NCI-H524 treated with DMSO at 0.1 percent for 48 hours (cell line): Measurements from ENCODE around the gene MTMR11.
"Not testable (repeated sequence)": the region's sequence is repeated elsewhere in the genome, so short reads cannot be mapped to it uniquely, and the experiment has no call there.

ENCODE experiments used
- DNase-seq: peaks from one replicate; lab custom pipeline; 2025; lab: John Stamatoyannopoulos, UW

Gene MTMR11, protein sequence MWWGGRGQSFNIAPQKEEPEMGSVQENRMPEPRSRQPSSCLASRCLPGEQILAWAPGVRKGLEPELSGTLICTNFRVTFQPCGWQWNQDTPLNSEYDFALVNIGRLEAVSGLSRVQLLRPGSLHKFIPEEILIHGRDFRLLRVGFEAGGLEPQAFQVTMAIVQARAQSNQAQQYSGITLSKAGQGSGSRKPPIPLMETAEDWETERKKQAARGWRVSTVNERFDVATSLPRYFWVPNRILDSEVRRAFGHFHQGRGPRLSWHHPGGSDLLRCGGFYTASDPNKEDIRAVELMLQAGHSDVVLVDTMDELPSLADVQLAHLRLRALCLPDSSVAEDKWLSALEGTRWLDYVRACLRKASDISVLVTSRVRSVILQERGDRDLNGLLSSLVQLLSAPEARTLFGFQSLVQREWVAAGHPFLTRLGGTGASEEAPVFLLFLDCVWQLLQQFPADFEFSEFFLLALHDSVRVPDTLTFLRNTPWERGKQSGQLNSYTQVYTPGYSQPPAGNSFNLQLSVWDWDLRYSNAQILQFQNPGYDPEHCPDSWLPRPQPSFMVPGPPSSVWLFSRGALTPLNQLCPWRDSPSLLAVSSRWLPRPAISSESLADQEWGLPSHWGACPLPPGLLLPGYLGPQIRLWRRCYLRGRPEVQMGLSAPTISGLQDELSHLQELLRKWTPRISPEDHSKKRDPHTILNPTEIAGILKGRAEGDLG

GRCh38 chr1:149936170-149936991 is at the start of gene MTMR11:
MTMR11 (minus strand) TSS chr1:149936879; CDS start chr1:149936647, 232 bp downstream.
- no peak for DNase-seq

DNA sequence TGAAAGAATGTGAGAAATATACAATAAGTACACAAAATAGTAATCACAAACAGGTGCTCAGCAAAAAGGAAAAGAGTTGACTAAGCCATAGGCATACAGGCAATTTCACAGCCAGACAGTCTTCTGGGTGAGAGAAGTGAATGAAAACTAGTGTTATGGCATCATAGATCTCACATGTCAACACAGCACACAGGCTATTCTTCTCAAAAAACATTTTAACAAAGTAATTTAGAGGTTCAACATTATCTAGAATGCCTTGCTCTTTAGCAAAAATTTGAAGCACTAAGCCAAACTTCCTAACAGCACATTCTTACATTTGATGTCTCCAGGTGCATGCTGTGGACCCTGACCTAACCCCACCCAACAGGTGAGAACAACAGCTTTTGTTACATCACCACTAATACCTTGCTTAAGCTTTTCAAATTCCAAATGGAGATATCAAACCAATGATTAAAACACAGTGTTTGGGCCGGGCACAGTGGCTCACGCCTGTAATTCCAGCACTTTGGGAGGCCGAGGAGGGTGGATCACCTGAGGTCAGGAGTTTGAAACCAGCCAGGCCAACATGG is 43.4 kb upstream of the MTMR11 start:
- no peak for DNase-seq

- DNase-seq: no peak
Measured at GRCh38 chr1:149979245-149979971, 42.7 kb upstream of the MTMR11 start.

- DNase-seq: no peak
Measured at GRCh38 chr1:149978547-149979023, 41.9 kb upstream of the MTMR11 start.

DNA sequence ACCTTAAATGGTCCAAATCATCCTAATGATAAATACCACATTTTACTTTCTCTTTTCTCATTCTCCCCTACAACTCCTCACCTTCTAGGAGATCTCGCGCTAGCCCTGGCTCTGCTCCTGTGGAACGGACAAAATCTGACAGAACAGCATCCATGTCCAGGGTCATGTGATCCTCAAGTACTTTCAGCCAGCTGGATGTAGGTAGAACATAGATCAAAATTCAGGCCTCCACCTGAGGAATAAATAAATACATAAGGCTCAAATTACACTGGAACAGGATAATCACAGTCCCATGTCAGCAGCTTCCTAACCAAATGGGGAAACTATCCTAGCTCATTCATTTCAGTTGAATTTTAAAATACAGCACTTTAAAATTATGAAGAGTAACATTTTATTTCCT is 40.7 kb upstream of the MTMR11 start:
- peak; percentile 12 for DNase-seq

DNA sequence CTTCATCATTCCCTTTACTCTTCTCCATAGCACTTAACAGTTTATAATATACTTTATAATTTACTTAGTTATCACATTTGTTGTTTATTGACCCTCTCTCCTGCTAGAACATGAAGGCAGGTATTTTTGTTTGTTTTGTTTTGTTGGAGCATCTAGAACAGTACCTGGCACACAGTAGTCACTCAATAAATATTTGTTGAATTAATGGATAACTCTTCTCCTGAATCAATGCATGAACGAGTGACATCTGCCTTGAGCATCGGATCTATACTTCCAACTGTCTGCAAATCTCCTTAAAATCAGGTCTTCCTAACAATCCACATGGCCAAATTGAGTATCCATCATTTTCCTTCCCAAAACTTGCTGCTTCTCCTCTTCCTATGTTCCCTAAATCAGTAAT is 35.9 kb upstream of the MTMR11 start:
- no peak for DNase-seq

DNA sequence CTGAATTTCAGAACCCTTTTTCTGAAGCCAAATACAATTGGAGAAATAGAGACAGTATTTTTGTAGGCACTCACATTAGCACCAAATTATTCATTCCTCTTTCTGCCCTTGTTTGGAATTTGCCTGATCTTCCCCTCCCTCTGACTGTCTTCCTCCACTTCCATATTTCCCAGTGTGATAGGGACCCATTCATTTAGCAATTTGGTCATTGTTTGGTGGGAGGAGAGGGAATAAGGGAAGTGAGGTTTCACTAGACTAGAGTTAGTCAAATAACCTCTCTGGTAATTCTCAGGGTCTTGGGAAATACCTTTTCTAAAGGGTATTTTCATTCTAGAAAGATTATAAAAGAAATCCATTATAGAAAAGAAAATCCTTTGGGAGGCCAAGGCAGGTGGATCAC is 31.0 kb upstream of the MTMR11 start:
- DNase-seq: no peak

GRCh38 chr1:149967041-149967440 is 30.4 kb upstream of the MTMR11 start:
- no peak for DNase-seq

DNA sequence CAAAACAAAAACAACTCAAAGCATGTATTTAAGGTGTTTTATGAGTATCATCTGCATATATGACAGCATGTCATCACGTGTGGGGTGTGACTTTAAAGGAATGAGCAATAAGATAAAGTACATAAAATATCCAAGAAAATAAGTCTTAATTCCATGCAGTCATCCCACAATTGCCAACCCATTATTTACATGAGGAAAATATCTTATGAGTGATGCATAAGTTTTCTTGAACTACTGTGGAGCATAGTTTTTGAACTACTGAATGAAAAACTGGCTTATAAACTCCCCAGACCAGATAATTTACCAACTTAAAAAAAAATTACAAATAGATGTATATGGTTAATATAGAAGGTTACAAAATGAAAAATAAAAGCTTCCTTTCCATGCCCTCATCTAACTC is 29.7 kb upstream of the MTMR11 start:
- DNase-seq: no peak

DNA sequence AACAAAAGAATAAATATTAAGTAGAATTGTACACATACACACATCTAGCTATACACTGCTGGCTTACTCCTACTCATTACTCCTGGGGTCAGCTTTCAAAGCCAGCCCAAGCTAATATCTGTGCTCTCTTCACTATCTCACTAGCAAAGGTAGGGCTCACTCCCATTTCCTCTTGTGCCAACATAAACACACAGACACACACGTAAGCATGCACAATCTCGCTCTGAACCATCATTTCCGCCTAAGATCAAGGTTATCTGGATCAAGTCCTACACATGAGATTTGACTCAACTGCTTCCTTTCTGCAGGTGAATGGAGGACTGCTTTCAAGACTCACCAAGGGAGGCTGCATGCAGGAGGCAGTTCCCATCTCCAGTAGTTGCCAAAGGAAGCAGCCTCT is 28.8 kb upstream of the MTMR11 start:
- no peak for DNase-seq

DNA sequence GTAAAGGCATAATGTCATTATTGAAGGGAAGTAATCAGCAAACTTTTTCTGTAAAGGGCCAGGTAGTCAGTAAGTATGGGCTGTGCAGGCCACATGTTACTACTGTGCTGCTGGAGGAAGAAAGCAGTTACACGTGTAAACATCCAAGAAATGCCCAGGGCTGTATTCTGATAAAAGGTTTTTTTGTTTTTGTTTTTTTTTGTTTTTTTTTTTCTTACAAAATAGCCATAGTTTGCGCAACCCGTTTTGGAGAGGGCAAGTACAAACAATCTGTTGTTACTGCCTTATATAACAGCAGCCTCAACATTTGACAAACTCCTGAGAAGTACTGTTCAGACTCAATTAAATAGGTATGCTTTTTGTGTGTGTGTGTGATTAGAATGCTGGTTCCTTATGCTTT is 26.7 kb upstream of the MTMR11 start:
- no peak for DNase-seq

GRCh38 chr1:149962736-149963135 is 26.1 kb upstream of the MTMR11 start:
- DNase-seq: no peak

DNA sequence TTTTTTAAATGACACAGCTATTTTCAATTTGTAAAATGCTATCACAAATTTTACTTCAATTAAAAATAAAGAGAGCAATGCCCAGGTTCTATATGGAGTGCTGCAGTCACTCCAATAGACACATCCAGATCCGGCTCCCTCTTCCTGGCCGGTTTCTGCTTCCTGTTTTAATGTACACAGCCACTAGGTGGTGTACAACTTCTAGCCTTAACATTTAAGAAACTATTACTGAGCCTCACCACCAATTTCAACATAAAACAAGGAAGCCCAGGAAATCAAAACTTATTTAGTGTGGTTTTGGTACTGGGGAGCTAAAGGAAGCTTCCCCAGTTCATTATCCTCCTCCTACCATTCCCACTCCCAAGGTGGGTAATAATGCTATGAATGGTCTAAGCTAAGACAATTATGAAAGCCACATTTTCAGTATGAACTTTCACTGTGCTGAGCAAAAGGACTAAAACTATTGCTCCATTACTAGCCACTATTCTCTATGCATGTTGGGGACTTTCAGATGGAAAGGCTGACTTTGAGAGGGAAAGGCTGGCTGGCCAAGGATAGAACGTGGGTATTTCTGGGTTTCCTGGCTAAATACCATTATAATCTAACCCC is 25.5 kb upstream of the MTMR11 start:
- no peak for DNase-seq

DNA sequence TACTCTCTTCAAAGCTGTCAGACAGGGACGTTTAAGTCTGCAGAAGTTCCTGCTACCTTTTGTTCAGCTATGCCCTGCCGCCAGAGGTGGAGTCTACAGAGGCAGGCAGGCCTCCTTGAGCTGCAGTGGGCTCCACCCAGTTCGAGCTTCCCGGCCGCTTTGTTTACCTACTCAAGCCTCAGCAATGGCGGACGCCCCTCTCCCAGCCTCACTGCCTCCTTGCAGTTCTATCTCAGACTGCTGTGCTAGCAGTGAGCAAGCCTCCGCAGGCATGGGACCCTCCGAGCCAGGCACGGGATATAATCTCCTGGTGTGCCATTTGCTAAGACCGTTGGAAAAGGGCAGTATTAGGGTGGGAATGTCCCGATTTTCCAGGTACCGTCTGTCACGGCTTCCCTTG is 20.9 kb upstream of the MTMR11 start:
- DNase-seq: not testable (repeated sequence)

GRCh38 chr1:149949911-149950310 is 13.2 kb upstream of the MTMR11 start:
- DNase-seq: no peak

DNA sequence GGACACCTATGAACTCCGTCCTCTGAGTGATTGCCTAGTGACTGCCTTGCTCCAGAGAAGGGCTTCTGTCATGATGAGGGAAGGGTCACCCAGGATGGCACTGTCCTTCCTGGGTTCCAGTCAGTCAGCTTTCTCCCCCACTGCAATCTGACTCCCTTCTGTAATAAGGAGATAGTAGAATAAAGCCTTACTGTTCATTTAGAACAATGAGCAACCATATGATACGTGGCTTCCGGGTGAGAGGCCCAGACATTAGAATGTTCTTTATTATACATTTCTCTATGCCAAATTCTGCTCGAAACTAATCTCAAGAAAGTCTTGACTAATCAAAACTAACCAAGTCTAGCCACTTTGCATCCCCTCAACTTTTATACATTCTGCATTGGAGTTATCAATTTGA is 8.5 kb upstream of the MTMR11 start:
- no peak for DNase-seq

GRCh38 chr1:149942885-149943284 is 6.2 kb upstream of the MTMR11 start:
- DNase-seq: no peak

DNA sequence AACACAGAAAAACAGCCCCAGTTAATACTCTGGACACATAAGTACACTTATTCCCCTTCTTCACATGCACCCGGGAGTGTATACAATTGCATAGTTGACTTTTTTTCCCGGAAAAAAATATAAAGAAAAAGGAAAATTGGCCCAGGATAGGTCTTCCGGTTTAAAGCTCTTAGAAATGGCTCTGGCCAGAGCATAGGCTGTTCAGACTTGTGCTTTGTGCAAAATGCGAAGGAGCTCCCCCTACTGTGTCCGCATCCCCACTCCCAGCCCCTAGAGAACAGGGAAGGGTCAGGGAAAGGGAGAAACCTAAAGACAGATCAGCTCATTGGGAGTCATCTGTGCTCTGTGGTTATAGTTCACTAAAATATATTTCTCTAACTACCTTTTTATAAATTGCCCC is 5.5 kb upstream of the MTMR11 start:
- DNase-seq: peak; percentile 40

DNA sequence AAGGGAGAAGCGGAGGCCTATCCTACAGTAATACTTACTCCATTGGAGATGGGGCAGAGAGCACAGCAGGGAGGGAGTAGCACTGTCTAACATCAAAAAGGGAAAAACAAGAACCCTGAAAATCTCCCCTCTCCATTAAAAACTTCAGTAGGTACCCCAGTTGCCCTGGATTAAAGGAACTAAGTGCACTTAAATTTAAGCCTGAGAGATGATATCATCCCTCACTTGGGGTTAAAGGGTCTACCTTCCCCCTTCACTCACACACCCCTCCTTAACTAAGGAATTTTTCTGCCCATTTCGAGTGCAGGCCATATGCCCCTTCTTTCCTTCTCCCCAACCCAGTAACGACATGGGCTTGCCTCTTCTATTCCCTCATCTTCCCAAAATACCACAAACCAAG is 3.7 kb upstream of the MTMR11 start:
- DNase-seq: peak; percentile 6

DNA sequence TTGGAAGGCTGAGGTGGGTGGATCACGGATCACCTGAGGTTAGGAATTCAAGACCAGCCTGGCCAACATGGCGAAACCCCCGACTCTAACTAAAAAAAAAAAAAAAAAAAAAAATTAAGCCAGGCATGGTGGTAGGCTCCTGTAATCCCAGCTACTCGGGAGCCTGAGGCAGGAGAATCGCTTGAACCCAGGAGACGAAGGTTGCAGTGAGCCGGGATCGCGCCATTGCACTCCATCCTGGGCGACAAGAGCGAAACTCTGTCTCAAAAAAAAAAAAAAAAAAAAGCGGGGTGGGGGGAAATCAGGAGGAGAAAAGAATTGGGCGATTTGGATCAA is 2.0 kb upstream of the MTMR11 start:
- not testable (repeated sequence) for DNase-seq

DNA sequence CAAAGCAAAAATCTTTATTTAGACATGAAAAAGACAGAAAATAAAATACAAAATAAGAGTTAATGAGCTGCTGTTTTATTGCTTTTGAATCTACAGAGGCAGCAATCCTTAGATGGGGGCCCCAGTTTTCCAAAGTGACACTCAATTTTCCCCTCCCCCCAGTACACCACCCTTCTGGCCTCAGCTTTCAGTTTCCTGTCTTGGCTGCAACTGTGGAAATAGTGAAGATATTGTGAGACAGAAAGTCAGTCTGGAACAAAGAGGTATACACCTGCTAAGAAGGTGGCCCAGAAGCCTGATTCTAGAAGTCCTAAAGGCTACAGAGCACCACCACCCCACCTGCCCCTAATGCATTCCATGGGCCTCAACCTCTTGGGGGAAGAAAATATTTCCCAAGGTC is 1.1 kb upstream of the MTMR11 start:
- no peak for DNase-seq
